NCI-H2107 treated with DMSO at 0.1 percent for 48 hours (cell line): Measurements from ENCODE around the gene SLC8A1.

Source experiments
- DNase-seq: peaks from one replicate; lab custom pipeline; 2025; ENCODE audit not compliant: unreplicated experiment; lab: John Stamatoyannopoulos, UW

The SLC8A1 gene

DNA sequence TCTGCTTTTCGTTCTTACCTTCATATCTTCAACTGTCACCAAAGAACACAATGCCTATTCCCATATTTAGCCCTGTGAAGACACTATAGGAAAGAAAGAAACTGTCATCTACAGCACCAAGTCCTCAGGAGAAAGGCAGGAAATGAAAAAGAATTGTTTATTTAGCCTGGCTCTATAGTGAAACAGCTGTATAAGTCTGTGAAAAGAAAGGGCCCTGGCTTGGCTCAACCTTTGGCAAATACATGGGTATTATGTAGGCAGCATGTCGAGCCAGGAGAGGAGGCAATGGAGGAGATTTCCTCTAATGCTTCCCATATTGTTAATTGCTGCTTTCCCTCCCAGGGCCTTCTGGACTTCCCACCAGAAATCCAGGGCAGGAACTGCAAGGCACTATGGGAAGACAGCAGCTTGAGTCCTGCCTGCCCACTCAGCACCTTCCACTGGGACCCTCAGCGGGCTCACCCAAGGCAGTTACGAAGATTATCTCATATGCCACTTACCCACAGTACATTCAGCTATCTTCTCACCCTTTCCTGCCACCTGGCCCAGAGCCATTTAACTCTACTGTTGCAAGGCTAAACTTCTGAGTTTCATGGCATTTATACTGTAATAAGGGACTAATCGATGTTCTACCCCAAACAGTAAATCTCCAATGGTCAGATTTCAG, 30.1 kb downstream of the SLC8A1 start:
- DNase-seq = no peak

DNA sequence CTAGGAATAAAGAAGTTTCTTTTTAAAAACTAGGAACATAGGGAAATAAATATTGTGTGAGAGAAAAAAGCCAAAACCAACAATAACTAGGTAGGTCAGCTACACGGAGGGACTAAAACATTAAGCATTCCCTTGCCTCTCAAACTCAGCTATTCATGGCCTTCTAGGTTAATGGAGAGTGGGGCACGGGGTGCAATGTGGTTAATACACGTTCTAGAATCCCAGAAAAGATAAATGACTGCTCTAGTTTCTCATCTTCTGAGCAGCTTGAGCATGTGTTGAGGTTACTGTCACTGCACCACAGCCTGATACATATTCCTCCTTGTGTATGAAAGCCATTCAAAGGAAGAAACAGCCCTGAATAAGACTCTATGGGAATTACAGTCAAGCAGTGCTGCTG, 31.4 kb downstream of the SLC8A1 start:
- DNase-seq = no peak

DNA sequence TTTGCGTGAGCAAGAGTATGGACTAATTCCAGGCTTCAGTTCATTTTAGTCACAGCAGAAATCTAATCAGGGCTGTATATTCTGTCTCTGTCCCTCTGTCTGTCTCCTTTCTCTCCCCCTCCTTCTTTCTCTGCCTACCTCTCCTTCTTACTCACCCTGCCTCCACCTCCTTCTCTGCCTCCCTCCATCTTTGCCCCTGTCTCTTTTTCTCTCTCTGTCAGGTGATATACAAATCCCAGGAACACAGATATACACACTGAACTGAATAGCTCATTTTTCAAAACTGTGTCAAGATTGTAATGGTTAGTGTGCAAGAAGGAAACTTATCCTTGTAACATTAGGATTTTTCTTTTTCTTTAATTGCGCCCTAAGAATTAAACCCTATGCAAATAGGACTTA, 32.5 kb downstream of the SLC8A1 start:
- no peak for DNase-seq

DNA sequence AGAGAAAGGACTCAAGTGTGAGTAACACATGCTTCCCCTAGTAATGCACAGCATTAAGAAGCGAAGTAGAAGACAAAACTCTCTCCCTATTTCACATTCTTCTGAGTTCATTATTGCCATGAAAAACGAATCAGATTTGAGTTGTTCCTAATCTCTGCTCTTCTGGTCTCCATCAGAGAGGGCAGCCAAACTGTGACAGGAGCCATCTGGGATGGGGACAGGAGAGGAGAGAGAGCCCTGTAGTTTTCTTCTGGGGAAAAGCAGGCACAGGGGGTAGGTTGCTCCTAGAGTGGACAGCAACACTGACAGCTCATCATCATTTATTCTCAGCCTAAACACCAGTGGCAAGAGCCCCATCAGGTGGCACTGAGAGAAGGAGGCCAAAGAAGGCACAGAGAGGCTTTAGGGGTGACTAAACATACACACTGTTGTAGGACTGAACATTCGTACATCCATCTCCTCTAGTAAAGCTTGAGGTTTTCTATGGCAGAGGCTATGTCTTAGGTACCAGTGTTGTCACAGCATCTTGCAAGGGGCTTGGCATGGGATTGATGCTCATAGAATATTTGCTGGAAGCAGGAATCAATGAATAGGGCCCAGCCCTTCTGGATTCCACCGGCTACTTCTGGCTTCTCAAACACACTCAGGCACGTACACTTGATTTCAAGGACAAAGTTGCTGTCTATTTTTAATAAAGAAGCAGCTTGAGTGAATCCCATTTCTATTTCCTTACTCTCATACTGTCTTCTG, 33.1 kb downstream of the SLC8A1 start:
- no peak for DNase-seq

DNA sequence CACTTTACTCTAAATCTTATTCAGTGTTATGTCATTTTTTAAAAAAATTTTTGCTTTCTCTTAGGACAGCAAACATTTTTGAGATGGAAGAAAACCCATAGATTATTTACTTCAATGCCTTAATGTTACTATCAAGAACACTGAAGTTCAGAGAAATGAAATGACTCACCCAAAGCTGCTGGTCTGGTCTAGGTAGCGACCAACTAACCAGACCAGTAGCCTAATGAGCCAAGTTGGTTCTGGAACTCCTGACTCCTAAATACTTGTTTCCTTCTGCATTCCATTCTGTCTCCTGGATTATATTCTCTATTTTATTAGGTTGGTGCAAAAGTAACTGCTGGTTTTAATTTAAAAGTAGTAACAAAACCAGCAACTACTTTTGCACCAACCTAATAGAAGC, 35.4 kb downstream of the SLC8A1 start:
- no peak for DNase-seq

DNA sequence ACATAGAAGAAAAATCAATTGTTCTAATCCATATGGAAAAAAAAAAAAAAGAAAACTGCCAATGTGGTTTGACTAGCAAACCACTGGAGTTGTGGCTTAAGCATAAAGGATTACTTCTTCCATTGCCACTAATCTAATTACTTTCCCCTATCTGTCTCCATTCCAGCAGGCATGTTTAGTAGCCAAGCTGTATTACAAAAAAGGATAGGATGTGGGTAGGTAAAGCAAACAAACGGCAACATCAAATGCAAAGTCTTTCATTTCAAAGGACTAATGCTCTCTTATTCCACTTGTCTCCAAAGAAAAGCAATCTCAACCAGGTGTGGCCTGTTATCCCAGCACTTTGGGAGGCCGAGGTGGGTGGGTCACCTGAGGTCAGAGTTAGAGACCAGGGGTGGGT, 36.5 kb downstream of the SLC8A1 start:
- DNase-seq = peak; percentile 68

DNA sequence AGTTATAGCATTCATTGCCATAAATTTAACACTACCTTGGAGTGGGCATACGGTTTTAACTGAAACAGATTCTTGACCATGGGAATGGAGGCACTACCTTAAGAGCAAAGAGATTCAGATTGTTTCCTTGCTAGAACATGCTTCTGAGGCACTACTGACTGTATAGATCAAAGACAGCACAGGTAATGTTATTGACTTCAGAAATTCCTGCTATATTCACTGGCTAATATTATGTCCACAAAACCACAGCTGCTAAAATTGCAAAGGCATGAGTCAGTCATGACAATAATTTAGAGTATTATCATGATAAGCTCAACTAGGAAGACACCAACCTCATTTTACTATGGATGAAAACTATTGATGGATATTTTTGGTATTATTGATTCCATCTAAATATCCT, 39.4 kb downstream of the SLC8A1 start:
- DNase-seq = no peak

DNA sequence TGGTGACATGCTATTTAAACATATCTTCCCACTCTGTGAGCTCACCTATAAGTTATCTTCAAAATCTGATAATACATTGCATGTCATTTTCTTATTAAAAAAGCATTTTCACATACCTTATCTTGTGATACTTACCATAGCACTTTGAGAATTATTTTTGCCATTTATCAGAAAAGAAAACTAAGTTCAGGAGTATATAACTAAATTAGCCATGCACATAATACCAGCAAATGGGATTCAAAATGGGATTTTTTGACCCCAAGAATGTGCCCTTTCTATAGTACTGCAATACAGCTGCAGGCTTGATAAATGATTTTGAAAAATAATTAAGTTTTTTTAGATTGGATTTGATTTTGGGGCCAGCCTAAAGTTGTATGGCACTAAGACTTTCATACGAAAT, 41.2 kb downstream of the SLC8A1 start:
- DNase-seq = no peak

DNA sequence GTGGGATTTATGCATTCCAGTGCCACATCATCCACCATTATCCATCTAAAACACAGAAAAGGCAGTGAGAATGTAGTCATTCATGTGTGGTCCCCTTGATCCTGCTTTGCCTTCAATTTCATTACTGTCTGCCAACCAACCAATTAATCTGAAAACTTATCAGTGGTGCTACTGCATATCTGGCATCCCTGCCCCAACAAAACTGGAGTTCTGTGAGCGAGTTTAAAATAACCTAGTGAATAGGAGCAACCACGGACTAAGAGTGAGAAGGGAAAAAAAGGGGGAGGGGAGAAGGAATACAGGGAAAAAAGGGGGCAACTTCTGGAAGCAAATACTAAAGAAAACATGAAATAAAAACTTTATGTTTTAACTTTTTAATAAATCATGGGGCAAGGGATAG, 42.2 kb downstream of the SLC8A1 start:
- DNase-seq = no peak

DNA sequence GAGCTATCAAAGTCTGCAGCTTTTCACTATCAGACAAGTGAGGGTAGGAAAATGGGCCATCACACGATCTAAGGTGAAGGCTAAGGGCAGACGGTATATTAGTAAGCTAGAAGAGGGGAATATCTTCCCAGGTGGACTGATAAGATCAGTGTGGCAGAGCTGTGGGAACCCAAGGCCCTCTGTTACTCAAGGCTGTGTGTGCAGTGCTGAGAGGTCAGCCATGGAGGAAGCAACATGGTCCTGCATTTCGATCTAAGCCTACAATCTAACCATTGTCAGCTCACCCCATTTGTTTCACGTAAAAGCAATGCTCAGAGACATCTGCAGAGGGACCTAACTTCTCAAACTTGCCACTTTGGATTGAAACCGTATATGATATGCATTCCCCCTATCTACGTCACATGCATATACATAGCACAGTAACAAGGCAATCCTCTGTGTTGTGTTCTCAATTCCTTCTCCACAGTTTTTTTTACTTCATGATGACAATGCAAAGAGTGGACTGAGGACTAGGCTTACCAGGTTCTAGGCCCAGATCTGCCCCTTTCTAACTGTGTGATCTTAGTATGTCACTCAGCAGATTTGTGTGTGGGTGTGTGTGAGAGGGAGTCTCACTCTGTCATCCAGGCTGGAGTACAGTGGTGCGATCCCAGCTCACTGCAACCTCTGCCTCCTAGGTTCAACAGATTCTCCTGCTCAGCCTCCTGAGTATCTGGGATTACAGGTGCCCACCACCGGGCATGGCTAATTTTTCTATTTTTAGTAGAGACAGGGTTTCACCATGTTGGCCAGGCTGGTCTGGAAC, 45.2 kb downstream of the SLC8A1 start:
- DNase-seq = no peak

DNA sequence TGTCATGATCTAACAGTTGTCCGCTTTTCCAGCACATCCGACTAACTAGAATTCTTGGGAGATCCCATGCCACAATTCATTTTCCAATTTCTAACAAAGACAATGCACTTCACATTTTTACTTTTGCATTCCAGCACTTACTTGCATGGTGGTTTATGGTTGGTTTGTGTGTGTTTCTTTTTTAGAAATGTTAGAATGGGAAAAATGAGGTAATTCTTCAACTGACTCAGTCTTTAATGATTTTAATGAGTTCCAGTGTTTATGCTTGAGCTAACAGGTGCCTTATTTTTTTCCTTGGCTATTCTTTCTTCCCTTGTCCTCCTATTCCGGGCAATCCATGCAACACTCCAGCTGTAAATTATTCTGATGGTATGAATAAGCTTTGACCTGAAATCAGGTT, 46.4 kb downstream of the SLC8A1 start:
- no peak for DNase-seq

DNA sequence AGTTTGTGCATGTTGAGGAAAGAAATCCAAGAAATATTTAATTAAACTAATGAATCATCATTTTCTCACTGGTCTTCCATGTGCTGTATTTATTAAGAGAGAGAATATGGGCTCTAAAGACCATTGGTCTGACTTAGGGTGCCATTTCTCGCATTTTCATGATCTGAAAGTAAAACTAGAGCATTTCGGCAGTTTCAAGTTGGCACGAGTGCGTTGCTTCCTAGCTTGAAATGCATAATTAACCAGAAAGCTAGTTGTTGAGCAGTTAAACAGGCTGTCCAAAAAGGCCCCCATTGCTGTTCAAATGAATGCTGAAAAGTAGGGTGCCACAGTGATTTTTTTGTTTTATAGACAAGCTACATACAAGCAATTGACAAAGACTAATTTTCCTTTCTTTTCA, 47.4 kb downstream of the SLC8A1 start:
- no peak for DNase-seq

DNA sequence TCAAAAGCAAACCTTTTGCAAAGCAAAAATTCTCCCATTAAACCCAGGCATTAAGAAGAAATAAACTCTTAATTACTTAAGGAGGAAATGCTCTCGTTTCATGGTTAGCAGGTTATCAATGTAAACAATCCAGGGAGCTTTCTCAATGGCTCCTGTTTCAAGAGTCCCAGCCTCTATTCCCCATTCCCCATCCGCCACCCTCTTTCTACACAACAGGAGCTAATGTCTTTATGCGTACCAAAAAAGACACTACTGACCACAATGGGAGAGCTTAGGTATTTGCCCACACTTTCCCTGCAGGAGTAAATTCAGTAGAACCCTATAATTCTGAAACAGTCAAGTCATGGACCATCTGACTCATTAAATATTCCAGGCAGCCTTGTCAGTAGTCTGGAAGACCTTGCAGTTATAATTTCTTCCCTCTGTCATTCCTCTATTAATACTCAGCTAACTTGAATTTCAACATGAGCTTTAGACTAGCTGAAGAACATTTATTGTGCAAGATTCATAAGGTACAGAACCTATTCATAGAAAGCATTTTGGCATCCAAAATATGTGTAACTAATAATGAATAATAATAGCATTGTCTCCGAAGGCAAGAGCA, 48.6 kb downstream of the SLC8A1 start:
- no peak for DNase-seq

DNA sequence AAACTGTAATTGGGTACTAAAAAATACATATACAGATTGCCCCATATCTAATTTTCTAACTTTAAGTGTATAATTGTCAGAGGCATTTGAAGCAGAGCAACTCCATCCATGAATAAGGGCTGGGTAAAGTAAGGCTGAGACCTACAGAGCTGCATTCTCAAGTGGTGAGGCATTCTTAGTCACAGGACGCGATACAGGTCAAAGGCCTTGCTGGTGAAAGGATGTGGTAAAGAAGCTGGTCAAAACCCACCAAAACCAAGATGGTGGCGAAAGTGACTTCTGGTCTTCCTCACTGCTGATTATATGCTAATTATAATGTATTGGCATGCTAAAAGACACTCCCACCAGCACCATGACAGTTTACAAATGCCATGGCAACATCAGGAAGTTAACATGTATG, 50.0 kb downstream of the SLC8A1 start:
- no peak for DNase-seq

DNA sequence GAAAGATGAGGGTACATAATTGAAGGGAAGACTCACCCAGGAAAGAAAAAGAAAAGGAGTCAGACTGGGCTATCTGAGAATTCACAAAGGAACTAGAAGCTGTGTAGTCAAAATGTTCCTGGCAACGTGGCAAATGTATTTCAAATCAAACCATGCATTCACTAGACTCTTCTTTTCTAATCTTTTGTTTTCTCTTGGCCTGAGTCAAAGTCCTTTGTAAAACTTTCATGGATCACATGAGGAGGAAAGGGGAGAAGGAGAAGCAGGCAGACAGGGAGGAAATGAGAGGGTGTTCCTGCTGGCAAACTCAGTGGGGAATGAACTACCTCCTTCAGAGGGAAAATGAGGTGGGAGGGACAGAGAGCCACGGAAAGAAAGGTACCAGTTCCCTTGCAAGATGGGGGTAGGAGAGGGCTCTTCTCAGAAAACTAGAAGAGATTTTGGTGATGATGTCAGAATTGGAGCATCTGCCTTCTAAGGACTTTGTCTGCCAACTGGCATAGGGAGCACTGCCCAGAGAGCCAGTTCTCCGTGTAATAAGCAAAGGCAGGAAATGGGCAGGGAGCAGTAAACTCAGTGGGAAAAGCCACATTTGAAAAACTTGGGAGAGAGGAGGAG, 51.4 kb downstream of the SLC8A1 start:
- no peak for DNase-seq

DNA sequence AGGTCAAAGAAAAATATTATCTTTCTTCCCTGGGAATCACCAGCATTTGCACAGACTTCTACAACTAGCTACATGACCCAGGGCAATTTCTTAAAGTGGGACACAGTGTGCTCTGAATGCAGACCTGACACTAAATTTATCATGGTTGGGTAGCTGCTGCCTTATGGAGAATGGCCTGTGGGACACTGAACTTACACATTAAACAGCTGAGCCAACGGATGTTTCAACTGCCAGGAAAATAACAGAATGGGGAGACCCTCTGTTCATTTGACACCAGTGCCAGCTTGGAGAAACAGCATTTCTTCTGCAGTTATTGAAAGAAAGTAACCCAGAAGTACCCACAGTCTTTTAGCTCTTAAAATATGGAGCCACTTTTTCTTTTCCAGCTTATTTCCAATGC, 54.1 kb downstream of the SLC8A1 start:
- no peak for DNase-seq

DNA sequence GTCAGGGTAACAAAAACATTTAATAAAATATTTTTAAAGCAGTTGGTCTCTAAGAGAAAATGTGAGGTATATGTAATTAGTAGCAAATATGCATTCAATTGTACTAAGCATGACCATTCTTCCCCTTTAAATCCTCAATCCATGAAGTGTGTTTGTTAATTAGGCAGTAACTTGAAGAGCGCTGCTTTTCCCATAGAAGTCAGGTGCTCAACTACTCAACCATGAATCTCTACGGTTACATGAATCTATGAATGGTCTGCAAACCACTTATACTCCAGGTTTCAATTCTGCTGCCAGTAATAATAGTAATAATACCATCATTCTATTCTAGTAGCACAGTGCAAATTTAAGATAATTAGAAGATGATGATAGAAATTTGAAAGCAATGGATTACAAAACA, 55.8 kb downstream of the SLC8A1 start:
- peak; percentile 73 for DNase-seq

DNA sequence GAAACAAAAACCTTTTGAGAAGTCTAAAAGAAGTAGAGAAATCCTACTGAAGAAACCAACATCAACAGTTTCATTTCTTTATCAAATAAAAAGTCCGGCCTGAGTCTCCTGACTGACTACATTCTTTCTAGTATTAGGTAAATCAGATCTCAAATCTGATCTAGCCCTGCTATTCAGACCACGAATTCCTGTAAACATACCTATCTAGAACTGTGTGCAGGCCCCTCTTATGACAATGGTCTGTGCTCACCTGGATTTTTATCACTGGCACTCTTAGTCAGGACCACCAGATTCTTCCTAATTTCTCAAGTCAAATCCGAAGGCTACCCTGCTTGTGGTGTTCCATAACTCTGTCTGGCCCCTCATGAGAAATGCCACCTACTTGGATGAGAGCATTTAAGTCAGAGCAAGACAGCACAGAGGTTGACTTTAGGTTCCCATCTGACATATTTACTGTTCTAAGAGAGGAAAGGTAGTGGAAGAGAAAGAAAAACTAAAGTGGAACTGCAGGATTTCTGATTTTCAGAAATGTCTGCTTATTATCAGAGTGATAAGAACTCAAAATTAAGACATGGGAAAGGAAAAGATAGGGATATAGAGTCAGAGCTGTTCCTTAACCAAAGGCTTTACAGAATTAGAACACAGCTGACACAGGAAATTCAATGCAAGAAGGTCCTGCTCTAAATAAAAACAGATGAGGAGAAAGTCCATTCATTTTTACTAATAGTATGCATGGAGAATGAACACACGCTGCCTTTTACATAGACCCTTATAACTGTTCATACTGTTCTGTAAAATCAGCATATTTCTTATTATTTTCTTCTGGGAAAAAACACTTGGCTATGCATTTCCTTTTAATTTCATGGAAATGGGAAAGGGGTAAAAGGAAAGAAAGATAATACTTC, 56.5 kb downstream of the SLC8A1 start:
- DNase-seq = no peak

DNA sequence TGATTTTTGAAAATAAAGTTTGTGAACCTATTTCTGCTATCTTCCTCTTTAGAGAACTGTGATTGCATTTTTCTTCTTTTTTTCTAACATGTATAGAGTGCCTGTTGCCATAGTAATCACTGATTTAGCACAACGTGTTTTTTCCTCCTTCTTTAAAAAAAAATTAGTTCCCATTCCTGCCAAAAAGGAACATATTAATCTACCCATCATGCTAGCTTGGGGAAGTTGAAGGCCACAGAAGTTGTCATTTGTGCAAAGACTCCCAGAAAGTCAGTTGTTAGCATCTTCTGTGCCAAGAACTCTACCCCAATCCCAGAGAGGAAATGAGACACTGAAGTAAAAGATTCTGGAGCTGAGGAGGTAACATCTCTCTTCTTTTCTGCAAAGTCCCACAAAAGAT, 57.3 kb downstream of the SLC8A1 start:
- DNase-seq = no peak

DNA sequence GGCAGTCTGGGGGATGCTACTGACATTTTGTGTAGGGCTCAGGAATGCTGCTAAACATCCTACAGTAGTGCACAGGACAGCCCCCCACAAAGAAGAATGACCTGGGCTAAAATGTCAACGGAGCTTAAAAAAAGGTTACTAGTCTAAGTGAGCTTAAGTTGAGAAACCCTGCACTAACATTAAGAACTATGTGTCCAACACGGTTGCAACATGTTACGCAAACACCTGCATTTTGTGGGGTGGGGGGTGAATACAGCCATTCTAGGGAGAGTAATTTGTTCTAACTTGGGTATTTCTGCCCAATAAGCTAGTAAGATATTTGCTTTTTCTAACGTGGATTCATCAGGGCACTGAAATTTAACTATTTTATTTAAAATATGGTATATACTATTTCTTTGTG, 57.9 kb downstream of the SLC8A1 start:
- DNase-seq = no peak
